COR-L47 (cell line): Measurements from ENCODE around the gene MOB3A.

Experiments used
- DNase-seq: peaks from one replicate; lab custom pipeline; 2025; lab: John Stamatoyannopoulos, UW

MOB3A gene

DNA sequence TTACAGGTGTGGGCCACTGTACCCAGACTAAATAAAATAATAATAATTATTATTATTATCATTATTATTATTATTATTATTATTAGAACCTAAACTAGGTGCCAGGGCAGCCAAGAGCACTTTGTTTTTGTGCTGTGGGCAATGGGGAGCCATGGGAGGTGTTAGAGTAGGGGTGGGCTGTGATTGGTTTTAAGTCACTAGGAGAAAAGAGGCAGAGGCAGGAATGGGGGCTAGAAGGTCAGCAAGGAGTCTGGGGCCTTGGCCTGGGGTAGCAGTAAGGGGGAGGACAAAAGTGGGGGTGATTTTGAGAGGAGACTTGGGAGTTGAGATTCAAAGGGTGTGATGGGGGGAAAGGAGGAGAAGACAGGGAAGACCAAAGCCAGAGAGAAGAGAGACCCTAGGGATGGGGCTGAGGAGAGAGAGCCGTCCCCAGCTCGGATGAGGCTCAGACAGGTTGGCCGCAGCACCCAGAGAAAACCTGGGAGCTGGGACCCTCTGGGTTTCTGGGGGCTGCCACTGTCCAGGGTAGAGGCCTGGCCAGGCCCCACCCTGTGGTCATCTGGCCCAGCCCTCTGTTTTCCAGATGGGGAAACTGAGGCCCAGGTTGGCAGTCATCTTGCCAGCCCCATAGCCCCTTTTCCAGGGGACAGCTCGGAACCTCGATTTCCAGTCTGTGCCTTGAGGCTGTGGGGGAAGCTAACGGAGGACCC lies 62.9 kb downstream of the MOB3A start:
- no peak for DNase-seq

DNA sequence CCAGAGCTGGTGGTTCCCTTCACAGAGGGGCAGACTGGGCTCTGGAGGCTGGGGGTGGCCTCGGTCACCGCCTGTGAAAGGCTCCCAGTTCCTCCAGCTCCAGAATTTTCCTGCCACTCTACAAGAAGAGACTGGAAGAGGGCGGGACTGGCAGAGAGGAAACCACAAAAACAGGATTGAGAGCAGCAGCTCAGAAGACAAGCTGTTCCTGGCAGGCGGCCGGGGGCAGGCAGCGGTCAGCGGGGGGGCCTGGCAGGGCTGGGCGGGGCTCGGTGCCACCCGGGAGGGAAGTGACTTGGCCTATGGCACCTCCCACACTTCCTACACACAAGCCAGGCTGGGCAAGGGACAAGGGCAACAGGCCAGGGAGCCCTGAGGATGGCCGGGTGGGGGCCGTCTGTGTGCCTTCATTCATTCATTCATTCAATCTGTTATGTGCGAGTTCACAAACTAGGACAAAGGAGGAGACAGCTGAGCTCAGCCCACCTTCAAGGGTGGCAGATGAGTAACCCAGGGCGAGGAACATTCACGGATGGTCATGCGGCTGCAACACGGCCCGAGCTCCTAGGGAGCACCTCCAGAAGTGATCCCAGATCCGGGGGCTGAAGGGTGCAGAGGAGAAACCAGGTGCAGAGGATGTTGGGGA lies 63.7 kb downstream of the MOB3A start:
- peak; percentile 83 for DNase-seq

DNA sequence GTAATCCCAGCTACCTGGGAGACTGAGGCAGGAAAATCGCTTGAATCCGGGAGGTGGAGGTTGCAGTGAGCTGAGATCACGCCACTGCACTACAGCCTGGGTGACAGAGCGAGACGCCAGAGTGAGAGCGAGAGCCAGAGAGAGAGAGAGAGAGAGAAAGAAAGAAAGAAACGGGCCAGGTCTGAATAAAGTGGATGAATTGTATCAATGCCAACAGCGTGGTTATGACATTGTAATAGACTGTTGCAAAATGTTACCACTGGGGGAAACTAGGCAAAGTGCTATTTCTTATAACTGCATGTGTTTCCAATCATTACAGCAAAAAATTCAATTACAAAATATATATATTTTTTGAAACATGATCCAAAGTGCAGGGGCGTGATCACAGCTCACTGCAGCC lies 68.8 kb downstream of the MOB3A start:
- no peak for DNase-seq

DNA sequence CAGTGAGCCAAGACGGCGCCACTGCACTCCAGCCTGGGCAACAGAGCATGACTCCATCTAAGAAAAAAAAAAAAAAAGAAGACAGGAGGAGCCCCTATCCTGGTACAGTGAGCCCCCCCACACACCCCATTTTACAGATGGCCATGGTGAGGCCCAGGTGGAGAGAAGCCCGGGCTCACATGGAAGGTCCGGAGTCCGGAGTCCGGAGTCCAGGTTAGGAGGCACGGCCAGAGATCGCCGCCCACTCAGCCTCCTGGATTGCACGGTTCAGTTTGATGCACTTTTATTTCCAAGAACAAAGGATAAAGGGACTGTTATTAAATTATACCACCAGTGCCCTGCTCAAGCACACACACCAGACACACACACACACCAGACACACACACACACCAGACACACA lies 69.4 kb downstream of the MOB3A start:
- no peak for DNase-seq

DNA sequence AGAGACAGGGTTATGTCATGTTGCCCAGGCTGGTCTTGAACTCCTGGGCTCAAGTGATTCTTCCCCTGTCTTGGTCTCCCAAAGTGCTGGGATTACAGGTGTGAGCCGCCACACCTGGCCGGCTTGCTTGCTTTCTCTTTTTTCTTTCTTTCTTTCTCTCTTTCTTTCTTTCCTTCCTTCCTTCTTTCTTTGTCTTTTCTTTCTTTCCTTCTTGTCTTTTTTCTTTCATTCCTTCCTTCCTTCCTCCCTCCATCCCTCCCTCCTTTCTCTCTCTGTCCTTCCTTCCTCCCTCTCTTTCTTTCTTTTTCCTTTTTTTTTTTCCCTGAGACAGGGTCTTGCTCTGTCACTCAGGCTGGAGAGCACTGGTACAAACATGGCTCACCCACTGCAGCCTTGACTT lies 73.8 kb downstream of the MOB3A start:
- DNase-seq: no peak

DNA sequence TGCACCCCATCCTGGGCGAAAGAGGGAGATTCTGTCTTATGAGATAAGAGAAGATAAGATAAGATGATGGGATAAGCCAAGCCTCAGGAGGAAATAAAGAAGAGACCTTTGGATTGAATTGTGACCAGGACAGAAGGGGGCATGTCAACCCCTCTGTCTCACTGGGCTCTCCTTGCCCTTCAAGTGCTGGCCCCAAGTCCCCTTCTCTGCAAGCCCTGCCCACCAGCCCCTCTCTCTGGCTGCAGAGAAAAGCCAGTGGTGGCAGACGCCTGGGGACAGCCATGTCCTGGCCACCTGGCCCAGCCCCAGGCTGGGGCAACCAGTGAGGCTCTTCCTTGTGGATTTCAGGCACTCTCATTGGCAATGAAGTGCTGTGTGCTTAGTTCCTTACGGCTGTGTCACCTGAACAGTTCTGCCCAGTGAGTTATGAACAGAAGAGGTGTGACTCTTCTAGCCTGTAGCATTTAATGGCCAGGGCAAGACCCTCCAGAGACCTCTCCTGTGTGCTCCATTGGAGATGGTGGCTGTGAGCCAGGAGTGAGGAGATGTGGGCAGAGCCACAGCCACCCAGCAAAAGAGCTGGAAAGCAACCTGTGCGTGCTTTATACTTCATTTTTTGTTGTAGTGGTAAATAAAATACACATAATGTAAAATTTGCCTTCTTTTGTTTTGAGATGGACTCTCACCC lies 74.5 kb downstream of the MOB3A start:
- no peak for DNase-seq
